GM21786 (cell line): ENCODE results near the gene NSMCE1.

Experiments
- ATAC-seq: cut with Tn5 transposase; IDR thresholded peaks from one replicate; pipeline ENCODE4 v1.9.1; 2021; ENCODE audit not compliant: unreplicated experiment

The NSMCE1 gene

DNA sequence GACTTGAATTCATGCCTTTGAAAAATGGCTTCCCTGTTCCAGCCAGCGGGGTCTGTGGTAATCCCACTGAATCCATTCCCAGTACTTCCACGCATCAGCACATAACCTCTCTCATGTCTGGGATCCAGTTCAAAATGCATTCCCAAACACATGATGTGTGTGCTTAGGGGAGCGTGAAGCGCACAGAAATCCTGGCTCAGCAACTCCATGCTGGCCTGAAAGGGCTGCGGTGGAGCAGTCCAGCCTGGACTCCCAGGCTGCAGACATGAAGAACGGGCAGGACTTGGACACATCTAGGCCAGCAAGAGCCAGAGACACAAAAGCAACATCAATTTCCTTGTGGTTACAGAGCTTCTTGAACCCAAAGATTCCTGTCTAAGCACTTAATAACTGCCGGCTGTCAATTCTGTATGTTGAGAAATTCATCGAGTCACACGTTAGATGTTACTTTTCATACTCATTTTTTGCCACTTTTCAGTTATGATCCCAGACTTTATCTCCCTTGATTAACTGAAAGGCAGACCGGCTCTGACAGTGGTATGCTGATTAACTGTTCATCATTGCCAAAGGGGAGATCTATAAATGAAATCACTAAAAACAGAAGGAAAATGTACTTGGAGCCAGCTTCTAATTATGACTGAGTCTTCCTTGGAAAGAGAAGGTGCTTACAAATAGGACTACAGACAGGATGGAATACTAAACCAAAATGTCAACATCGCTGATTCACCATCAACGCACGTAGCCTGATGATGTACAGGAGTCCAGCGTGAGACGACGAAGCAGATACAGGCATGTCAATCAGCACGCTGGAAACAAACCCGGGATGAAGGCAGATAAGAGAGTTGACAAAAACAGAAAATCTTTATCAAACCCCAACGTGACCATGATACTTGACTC is 23.0 kb downstream of the NSMCE1 start:
- ATAC-seq = no peak

DNA sequence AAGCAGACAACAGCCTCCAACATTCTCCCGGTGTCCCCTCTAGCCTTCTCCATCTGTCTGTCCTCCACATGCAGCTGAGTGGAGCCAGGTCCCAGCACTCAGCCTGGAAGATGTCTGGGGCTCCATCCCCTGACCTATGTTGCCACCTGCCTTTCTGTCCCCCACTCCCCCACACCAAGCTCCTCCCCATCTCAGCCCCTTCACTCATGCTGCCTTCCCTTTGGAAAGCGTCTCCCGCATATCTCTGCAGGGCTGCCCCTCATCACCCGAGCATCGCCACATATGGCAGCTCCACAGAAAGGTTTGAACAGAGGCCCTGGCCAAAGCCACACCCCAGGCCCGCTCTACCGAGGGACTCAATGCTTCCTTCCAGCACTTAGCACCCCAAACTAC is 24.2 kb downstream of the NSMCE1 start:
- ATAC-seq = no peak

DNA sequence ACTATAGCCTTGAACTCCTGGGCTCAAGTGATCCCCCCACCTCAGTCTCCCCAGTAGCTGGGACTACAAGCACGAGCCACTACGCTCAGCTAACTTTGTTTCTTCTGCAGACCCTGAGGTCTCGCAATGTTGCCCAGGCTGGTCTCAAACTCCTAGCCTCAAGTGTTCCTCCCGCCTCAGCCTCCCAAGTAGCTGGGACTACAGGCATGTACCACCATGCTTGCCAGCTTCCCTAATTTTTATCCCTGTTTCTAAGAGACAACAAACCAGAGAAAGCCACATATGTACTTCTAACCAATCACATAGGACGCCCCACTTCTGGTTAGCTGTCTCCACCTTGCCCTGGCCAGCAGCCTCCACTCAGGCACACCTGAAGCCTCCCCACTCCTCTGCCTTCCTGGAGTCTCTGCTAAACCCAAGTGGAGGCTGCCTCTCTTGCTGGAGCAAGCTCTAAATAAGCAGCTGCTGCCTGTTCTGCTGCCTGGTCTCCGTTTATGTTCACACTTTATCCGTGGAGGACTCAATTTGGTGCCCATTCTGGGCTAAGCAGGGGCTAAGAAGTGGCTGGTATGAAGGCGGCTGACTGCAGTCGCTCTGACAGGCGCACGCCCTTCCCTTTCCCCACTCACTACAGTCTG is 24.7 kb downstream of the NSMCE1 start:
- no peak for ATAC-seq

DNA sequence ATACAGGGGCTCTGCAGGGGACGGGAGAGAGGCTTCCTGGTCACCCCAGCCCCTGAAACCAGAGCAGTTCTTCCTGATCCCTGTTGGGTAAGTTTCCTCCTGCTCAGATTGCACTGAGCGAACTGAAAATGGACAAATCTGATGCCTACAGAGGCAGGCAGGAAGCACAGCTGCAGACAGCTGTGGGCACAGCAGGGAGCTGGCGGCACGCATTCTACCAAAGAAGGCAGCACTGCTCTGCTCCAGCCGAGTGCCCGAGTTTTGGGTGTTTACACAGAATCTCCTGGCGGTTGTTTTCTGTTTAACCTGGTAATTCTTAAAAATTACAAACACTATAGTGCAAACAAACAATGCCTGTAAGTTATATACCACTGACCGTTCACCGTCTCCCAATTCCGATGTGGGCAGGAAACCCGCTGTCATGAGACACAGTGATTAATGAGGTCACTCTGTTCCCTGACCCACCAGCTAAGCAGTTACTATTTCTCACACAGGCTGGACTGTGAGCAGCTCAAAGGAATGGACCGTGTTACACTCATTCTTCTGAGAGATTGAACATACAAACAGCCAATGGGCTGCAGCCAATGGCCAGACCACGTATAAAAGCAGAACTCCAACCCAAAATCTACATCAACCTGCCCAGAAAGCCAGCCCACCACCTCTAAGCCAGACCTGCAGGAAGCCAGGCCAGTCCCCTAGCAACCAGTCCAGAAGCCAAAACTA is 25.5 kb downstream of the NSMCE1 start:
- peak; percentile 62 for ATAC-seq

DNA sequence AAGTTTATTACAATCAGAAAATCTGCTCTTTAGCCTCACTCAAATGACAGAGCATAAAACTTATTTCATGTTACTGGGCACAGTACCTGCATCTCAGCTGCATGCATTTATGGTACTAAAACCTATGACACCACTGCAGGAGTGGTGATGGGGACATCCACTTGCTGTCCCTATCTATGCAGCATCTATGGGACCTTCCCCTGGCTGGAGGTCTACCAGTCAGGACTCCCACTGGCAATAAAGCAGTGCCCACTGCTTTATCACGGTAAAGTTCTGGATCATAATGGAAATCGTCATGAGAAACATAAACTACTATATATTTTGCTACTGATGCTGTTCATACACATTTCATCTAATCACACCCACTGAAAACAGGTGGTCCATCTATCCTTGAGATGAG is 26.2 kb downstream of the NSMCE1 start:
- ATAC-seq = no peak

DNA sequence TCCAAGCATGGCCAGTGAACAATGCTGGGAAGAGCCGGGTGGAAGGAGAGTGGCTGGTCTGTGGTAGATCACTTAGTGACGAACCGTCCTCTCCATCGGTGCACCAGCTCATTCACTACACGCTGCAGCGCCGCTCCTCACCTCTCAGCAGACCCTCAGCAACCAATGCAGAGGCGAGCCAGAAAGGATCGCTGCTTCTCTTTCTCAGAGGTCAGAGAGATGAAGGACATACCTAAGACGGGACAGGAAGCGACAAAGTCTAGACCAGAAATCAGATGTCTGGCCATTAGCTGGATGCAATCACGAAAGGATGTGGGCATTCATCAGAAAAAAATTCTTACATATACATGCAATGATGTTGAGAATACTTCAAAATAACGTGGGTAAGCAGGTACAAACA is 26.9 kb downstream of the NSMCE1 start:
- ATAC-seq = no peak

DNA sequence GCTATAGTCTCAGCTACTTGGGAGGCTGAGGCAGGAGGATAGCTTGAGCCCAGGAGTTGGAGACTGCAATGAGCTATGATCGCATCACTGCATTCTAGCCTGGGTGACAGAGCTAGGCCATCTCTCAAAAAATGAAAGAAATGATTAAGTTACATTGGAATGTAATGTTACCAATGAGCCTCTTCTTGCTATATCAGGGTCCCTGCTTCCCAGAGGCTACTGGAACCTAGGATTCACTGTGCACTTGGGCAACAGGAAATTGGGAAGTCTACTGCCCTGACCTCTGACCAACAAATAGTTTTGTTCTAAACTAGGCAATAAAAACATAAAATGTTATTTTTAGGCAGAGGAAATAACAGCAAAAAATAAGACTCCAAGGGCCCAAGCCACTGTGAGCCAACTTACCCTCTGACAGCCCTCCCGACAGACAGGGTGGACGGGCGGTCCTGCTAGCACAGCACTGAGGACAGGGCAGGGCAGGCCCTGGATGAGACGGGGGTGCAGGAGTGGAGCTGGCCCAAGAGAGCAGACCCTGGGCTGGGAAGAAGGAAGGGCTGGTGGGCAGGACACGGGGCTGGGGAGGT is 27.5 kb downstream of the NSMCE1 start:
- ATAC-seq = no peak

DNA sequence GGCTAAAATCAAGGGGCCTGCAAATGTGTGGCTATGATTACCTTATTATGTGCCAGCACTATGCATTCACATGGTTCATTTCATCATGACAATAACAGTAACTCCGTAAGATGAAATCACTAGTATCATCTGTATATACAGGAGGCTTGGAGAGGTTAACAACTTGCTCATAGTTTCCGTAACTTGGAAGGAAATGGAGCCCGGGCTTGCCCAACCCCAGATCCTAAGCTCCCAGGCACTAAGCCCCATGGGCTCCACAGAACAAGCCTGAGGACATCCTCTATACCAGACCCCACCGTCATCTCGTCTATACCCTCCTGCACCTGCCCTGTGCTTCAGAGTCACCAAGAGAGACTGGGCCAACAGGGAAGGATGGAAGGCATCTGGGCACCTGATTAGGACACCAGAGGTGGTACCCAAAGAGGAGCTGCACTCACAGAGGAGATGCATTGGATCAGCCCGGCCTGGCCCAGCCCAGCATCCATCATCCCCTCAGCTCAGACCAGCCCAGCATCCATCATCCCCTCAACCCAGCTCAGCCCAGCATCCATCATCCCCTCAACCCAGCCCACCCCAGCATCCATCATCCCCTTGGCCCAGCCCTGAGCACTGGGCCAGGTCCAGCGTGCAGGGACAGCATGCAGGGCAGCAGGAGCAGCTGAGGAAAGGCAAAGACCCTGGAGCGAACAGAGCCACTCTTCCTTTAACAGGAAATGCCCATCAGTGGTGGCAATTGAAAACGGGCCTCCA is 28.5 kb downstream of the NSMCE1 start:
- no peak for ATAC-seq

DNA sequence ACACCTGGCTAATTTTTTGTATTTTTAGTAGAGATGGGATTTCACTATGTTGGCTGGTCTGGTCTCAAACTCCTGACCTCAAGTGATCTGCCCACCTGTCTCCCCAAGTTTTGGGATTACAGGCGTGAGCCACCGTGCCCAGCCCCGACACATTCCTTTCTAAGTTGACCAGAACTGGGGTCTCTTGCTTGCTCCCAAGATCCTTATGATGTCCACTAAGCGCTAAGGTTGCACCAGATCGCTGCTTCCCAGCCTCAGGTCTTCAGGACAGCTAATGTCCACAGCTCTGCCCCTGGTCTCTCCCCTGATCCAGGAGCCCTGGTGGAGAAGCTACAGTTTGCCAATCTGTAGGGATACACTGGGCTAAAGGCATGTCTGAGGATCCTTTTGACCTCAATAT is 29.5 kb downstream of the NSMCE1 start:
- no peak for ATAC-seq

DNA sequence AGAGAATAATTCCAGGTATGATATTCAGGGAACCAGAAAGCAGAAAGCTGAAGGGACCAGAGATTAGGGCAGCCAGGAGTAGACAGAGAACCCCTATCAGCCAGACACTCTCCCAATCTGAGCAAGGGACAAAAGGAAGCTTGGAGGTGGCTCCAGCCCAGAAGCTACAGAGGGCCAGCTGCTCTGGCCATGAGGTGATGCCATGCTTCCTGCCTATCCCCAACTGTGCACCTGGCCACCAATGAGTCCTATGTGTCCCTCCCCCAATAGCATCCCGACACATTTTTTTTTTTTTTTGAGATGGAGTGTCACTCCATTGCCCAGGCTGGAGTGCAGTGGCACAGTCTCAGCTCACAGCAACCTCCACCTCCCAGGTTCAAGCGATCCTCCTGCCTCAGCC is 30.0 kb downstream of the NSMCE1 start:
- no peak for ATAC-seq

DNA sequence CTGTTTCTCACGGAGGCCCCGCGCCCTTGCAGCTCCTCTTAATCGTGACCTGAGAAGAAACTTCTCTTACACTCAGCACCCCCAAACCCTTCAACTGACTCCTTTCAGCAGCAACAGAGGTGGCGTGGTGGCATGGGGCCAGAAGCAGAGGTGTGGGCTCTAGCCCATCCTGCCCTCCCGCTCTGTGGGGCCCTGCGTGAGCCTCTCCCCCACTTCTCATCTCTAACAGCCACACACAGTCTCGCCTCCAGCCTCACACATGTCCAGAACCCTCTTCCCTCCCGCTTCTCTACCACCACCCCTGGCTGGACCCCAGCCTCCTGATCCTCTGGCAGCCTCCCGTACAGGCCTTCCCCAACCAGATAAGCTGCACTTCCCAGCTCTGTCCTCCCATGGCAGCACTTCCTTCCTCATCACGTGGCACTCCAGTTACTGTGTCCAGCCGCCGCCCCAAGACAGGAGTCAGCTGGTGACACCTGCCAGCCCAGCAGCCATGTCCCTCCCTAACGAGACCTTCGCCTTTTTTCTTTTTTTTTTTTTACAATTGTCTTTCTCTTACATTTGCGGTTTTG is 30.5 kb downstream of the NSMCE1 start:
- ATAC-seq = peak; percentile 6

DNA sequence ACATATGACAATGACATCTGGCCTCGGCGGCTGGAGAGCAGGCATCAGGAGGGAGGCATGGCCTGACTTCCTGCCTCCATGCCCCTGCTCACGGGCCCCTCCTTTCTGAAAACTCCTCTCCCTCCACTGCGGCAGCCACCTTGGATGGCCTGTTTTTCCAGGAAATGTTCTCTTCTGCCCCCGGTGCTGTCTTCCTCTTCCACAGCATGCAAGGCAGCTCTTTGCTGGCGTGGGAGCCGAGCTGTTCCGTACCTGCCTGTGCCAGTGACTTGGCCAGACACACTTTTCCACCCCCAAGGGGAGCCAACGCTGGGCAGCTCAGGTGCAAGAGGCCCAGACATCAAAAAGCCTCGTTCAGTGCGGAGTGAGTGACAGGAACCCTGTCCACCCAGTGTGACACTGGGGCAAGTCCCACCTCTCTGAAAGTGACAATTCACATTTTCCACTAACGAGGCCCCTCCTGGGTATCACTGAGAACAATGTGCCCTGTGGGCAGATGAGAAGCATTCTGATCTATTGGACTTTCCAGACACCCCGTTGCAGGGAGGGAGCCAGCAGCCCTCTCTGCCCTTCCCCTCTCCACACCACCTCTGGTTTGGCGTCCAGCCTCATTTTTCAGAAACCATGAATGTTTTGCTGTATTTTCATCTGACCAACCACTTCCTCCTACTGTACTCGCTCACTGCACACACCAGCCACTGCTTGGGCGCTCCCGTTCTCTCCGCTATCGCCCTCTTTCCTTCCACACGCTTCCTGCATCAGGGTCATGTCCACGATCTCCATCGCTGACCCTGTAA is 31.2 kb downstream of the NSMCE1 start:
- peak; percentile 69 for ATAC-seq

DNA sequence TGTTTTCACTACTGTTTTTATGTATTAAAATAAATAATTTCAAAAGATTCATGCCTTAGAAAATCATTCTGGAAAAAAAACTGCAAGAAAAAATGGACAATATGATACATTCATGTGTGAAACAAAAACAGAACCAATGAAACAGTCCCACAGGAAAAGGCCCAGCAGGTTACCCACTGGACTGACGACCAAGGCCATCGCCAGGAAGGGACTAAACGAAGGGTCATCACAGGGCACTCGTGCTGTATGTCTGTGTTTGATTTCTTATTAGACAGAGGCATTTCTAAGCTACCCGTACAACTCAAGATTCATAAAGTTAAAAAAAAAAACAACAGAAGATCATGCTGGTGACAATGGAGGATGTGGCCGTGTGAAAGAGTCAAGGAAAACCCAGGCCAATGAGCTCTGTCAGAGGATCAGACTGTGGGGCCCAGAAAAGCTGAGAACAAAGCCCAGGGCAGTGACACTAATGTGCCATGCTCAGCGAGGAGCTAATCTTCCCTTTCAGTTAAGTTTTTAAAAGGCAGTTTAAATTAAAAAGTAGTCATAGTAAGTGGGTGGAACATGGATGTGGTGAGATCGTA is 31.8 kb downstream of the NSMCE1 start:
- ATAC-seq = no peak

DNA sequence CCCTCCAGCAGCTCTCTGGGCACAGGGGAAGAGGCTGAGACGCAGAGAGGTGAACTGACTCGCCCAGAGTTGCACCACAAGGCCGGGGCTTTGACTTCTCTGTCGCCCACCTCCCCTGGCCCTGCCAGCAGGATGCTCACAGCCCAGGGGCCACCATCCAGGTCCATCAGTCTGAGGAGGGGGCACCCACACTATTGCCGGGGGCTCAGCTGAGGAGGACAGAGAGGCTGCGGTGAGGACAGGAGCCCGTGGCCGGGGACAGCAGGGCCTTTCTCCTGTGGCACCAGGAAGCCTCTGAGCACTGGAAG is 32.7 kb downstream of the NSMCE1 start:
- no peak for ATAC-seq

DNA sequence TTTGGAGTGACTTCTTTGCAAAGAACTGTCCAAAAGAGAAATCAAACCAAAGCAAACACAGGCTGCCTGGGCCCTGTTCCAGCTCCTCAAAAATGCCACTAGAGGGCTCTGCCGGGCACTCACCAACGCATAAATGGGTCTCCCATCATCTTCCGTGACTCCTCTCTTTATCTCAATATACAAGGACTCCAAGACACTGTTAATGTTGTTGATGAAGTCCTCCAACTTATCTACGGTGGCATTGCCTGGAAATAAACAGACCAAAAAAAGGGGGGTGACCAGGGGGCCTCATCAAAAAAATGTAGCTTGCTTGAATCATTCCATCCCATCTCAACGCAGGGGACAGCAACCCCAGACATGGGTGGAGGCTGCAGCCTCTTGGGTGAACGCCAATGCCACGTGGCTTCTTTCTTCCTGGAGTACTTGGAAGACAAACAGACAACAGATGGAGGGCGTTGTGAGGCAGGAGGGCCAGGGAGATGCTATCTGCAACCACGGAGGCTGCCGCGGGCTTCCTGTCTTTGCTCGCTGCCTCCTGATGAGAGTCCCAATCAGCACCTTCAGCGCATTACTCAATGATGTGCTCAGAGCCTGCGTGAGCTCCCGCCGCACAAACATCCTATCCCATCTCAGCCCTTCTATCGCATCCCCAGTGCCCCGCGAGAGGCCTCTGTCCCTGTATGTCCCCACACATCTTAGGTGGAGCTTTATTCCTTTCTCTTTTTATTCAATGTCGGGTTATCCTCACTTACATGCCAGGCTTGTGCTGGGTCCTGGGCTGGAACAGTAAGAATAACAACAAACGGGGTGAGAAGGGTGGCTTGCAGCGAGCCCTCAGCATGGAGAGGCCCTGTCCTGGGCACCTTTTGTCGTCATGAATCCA is 33.3 kb downstream of the NSMCE1 start:
- no peak for ATAC-seq

DNA sequence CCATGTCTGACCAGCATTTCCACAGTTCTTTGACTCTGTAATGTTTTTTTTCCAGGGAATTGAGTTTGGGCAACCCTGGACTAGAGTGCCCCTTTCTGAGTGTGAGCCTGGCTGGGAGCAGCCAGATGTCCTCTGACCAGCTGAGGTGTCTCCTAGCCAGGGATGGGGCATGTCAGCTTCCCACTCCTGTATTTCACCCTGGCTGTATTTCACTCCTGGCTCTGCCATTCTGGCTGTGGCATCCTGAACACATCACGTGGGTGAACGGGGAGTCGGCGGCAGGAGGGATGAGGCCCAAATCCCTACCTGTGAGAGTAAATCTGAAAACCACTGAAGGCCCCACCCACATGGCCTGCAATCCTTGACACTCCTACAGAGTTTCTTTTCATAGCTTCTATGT is 34.0 kb downstream of the NSMCE1 start:
- ATAC-seq = no peak

DNA sequence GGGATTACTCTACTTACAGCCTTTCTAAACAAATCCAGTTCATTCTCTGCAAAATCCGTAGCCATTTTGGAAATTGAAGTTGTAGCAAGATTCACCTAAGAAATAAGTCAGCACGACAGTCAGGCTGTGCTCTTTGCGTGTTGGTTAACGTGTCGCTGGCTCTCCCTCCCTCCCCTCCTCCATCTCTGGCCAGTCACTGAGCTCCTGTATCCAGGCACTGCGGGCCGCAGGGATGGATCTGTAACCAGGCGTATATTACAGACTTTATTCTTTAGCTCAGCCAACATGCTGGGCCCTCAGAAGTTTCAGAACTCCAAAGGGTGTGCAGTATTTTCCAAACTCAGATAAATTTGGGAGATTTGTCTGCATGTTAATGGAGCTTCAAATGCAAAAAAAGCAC is 34.4 kb downstream of the NSMCE1 start:
- no peak for ATAC-seq

DNA sequence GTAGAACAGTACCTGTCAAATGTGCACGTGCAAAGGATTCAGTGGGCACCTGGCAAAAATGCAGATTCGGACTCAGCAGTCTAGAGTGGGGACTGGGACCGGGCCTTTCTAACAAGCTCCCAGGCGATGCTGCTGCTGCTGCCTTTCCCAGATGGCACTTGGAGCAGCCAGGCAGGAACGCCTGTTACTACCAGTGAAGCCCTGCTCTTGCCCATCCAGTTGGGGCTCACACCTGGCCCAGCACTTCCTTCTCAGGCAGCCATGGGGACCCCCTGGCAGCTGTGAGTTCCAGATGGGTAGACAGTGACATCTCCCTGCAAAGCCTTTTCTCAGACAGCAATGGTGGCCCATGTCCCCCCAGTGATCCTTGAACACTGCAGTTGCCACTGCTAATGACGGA is 34.8 kb downstream of the NSMCE1 start:
- ATAC-seq = no peak
